ENCODE measurements around the gene SDF2L1. TPM values are rescaled to one million over a fixed set of nuclear protein-coding genes. Genes with fewer than 3 reads are reported as not detected.

The SDF2L1 gene
- polyA plus RNA-seq, 1 donor, result 37.5 TPM

Other genes with a start within 250 kb of the SDF2L1 start
- 24.4 TPM for gene HIC2, start 224.9 kb upstream of the SDF2L1 start, polyA plus RNA-seq
- gene TMEM191C, start 174.9 kb upstream of the SDF2L1 start, polyA plus RNA-seq, result 4.6 TPM
- gene RIMBP3C, start 90.8 kb upstream of the SDF2L1 start, polyA plus RNA-seq, result 0.04 TPM
- 54.9 TPM for gene UBE2L3, start 74.6 kb upstream of the SDF2L1 start, polyA plus RNA-seq
- gene YDJC, start 12.3 kb upstream of the SDF2L1 start, polyA plus RNA-seq, result 27.6 TPM
- 0.28 TPM for gene CCDC116, start 9.5 kb upstream of the SDF2L1 start, polyA plus RNA-seq
- gene PPIL2, start 23.7 kb downstream of the SDF2L1 start, polyA plus RNA-seq, result 48.9 TPM
- 4.1 TPM for gene YPEL1, start 93.5 kb downstream of the SDF2L1 start, polyA plus RNA-seq
- gene MAPK1, start 225.3 kb downstream of the SDF2L1 start, polyA plus RNA-seq, result 79.0 TPM

Data from large intestine (tissue), 1 donor.